MM.1S (cell line): ENCODE results near the gene COL26A1.

Experiments
- DNase-seq: peaks from one replicate; pipeline ENCODE4 v3.0.0-alpha.2; 2015
- H2AFZ ChIP-seq: fragments of 300-600 bp; sonication (generic); 2 replicates; pipeline ENCODE4 v1.6.0; 2016; ENCODE audit warnings: antibody characterized with exemption, low read length
- H3F3A ChIP-seq: fragments of 300-600 bp; sonication (generic); 2 replicates; pipeline ENCODE4 v1.6.1; 2016; ENCODE audit warnings: mild to moderate bottlenecking, antibody characterized with exemption, low read length, moderate library complexity, mixed read lengths; ENCODE audit not compliant: insufficient read depth
- H3K27ac ChIP-seq: fragments of 300-600 bp; sonication (generic); 2 replicates; pipeline ENCODE4 v1.5.1; 2016; ENCODE audit warnings: mild to moderate bottlenecking, low read length
- H3K27me3 ChIP-seq: fragments of 300-600 bp; sonication (generic); replicated peaks from 2 replicates; pipeline ENCODE4 v1.6.0; 2016; ENCODE audit warnings: low read length; ENCODE audit not compliant: insufficient read depth
- H3K36me3 ChIP-seq: fragments of 300-600 bp; sonication (generic); replicated peaks from 2 replicates; pipeline ENCODE4 v1.6.1; 2016; ENCODE audit warnings: mild to moderate bottlenecking, low read length, mixed read lengths; ENCODE audit not compliant: insufficient read depth
- H3K4me1 ChIP-seq: fragments of 300-600 bp; sonication (generic); 2 replicates; pipeline ENCODE4 v1.6.1; 2016; ENCODE audit warnings: low read length, mixed read lengths
- H3K4me2 ChIP-seq: fragments of 300-600 bp; sonication (generic); 2 replicates; pipeline ENCODE4 v1.6.0; 2016; ENCODE audit warnings: low read depth, low read length
- H3K4me3 ChIP-seq: fragments of 300-600 bp; sonication (generic); 2 replicates; pipeline ENCODE4 v1.5.1; 2016; ENCODE audit warnings: low read length, mixed read lengths
- H3K79me2 ChIP-seq: fragments of 300-600 bp; sonication (generic); 2 replicates; pipeline ENCODE4 v1.6.1; 2016; ENCODE audit warnings: mixed run types, low read length, mixed read lengths
- H3K9ac ChIP-seq: fragments of 300-600 bp; sonication (generic); 2 replicates; pipeline ENCODE4 v1.6.1; 2016; ENCODE audit warnings: low read length, mixed read lengths
- H3K9me2 ChIP-seq: fragments of 300-600 bp; sonication (generic); replicated peaks from 2 replicates; pipeline ENCODE4 v1.6.1; 2016; ENCODE audit warnings: mild to moderate bottlenecking, low read length, mixed read lengths; ENCODE audit not compliant: insufficient read depth
- H3K9me3 ChIP-seq: fragments of 300-600 bp; sonication (generic); replicated peaks from 2 replicates; pipeline ENCODE4 v1.6.1; 2016; ENCODE audit warnings: mild to moderate bottlenecking, low read length, mixed read lengths; ENCODE audit not compliant: insufficient read depth
- H4K20me1 ChIP-seq: fragments of 300-600 bp; sonication (generic); 2 replicates; pipeline ENCODE4 v1.6.1; 2016; ENCODE audit warnings: mild to moderate bottlenecking, low read length, moderate library complexity, mixed read lengths; ENCODE audit not compliant: insufficient read depth
- CTCF ChIP-seq: fragments of 300-600 bp; sonication (generic); IDR thresholded peaks from 2 replicates; pipeline ENCODE4 v1.5.1; 2016; ENCODE audit warnings: antibody characterized with exemption, low read length, mixed read lengths
- EZH2 ChIP-seq: fragments of 300-600 bp; sonication (generic); optimal IDR thresholded peaks from 2 replicates; pipeline ENCODE3; 2017; ENCODE audit warnings: low read depth, mild to moderate bottlenecking, antibody characterized with exemption, low read length, mixed read lengths
- EZH2phosphoT487 ChIP-seq: fragments of 300-600 bp; sonication (generic); IDR thresholded peaks from 2 replicates; pipeline ENCODE4 v1.6.1; 2018; ENCODE audit warnings: antibody characterized with exemption, low read length

The COL26A1 gene

DNA sequence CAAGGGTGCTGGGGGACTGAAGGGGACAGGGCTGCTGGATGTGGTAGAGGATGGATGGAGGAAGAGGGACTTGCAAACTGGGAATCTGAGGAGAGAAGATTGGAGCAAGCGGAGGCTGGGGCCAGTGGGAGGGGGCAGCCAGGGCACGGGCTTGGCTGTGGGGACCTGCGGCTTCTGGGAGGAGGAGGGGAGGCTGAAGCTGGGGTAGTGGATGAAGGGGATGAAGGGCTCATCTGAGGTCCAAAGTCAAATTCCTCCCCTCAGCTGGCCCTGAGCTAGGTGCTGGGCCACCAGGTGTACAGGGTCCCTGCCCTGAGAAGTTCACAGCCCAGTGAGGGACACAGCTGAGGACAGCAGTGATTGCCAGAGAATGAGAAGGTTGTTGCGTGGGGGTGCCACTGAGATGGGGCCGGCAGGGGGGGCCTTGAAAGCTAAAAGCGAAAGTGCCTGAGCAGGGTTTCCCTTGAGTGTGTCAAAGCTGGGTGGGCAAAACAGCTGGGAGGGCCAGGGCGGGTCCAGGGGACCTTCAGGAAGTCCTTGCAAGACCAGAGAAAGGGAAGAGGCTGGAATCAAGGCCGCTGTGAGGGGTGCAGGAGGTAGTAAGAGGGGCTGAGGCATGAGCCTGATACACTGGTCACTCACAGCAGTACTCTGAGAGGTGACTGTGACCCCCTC, 191.2 kb downstream of the COL26A1 start:
- Histone ChIP-seq H3F3A (no peaks in the 10 kb centered on the region), H3K4me1 (no peaks in the 10 kb centered on the region), H4K20me1 (no peaks in the 10 kb centered on the region), H3K9me3 (no peaks in the 10 kb centered on the region), H3K36me3 (no peaks in the 10 kb centered on the region), H2AFZ (no peak overlapping the region), H3K4me2 (no peak overlapping the region), H3K27ac (no peak overlapping the region), H3K9ac (no peak overlapping the region), H3K4me3 (no peak overlapping the region), H3K79me2 (no peaks in the 10 kb centered on the region), H3K27me3 (peaks cover 57% of the 10 kb centered on the region), H3K9me2 (no peaks in the 10 kb centered on the region)
- TF ChIP-seq EZH2 (no peak), CTCF (no peak), EZH2phosphoT487 (no peak)
- DNase-seq = no peak

DNA sequence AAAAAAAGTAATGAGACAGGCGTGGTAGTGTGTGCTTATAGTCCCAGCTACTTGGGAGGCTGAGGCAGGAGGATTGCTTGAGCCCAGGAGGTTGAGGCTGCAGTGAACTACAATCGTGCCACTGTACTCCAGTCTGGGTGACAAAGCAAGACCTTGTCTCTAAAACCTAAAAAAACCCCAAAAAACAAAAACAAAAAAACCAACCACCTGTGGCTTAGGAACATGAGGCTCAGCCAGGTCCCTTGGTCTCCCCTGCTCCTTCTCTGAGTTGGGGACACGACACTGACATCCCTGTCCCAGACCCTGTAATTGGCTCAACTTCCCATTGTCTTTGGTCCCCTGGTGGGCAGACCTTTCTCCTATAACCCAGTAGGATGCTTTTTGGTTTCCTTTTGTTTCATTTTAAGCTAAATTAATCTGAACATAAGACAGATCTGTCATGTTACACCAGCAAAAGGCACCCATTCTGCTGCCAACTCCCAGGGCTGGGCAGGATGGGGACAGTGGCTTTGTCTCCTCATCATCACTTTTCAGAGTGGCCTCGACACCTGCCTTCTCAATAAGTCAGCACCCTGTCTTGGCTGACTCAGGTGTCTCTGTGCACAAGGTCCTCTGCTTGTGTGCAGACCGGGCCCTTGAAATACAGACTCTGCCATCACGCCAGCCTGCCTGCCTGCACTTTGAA, 192.1 kb downstream of the COL26A1 start:
- peaks cover 56% of the 10 kb centered on the region for H3K27me3 ChIP-seq
- H3K27ac ChIP-seq = no peak overlapping the region
- no peaks in the 10 kb centered on the region for H3K79me2 ChIP-seq
- no peaks in the 10 kb centered on the region for H3K36me3 ChIP-seq
- no peak overlapping the region for H3K4me2 ChIP-seq
- H3K9me2 ChIP-seq = no peaks in the 10 kb centered on the region
- no peaks in the 10 kb centered on the region for H3K9me3 ChIP-seq
- H3K4me1 ChIP-seq = no peaks in the 10 kb centered on the region
- no peak for DNase-seq
- no peaks in the 10 kb centered on the region for H4K20me1 ChIP-seq
- no peak for TF ChIP-seq CTCF
- no peak for TF ChIP-seq EZH2
- TF ChIP-seq EZH2phosphoT487 = no peak
- no peaks in the 10 kb centered on the region for H3F3A ChIP-seq
- no peak overlapping the region for H3K4me3 ChIP-seq
- H2AFZ ChIP-seq = no peak overlapping the region
- H3K9ac ChIP-seq = no peak overlapping the region

DNA sequence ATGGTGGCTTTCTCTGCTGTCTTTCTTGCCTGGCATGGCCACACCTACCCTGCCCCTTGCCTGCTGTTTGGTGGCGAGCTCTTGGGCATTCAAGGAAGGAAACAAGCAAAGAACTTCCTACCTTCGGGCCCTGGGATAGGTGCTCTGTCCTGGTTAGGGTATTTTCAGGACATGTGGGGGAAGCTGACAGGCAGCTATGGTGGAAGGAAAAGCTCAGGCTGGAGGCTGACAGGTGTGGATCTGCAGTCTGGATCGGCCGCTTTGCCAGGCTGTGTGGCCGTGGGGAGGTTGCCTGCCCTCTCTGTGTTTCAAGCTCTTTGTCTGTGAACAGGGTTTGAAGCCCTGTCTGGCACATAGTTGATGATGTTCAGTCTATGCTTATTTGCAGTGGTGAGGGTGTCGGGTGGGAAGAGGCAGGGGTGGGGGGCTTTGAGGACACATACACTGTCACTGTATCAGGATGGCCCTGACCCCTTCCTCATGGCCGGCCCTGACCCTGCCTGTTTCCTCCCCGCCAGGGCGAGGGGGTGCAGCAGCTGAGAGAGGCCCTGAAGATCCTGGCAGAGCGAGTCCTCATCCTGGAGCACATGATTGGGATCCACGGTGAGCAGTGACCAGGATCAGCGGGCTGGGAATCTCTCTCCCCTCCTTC, 192.7 kb downstream of the COL26A1 start:
- no peak overlapping the region for H3K27ac ChIP-seq
- H3K79me2 ChIP-seq = no peaks in the 10 kb centered on the region
- H3K27me3 ChIP-seq = peaks cover 59% of the 10 kb centered on the region
- H4K20me1 ChIP-seq = no peaks in the 10 kb centered on the region
- H3F3A ChIP-seq = no peaks in the 10 kb centered on the region
- no peaks in the 10 kb centered on the region for H3K4me1 ChIP-seq
- TF ChIP-seq CTCF (no peak), EZH2 (no peak), EZH2phosphoT487 (no peak)
- no peak overlapping the region for H3K9ac ChIP-seq
- H3K9me3 ChIP-seq = no peaks in the 10 kb centered on the region
- H3K4me2 ChIP-seq = no peak overlapping the region
- no peak overlapping the region for H3K4me3 ChIP-seq
- no peaks in the 10 kb centered on the region for H3K36me3 ChIP-seq
- no peak for DNase-seq
- no peak overlapping the region for H2AFZ ChIP-seq
- H3K9me2 ChIP-seq = no peaks in the 10 kb centered on the region
